Measurements from ENCODE around the gene ZIC5. TPM values are rescaled to one million over a fixed set of nuclear protein-coding genes. Genes with fewer than 3 reads are reported as not detected.

Gene ZIC5
- total and polyA plus RNA-seq, 2 of the 13 experiments (the other 11 are each of a cell fraction or from before 2014, with no cell fraction given), result 0.02 to 0.07 TPM

DNA sequence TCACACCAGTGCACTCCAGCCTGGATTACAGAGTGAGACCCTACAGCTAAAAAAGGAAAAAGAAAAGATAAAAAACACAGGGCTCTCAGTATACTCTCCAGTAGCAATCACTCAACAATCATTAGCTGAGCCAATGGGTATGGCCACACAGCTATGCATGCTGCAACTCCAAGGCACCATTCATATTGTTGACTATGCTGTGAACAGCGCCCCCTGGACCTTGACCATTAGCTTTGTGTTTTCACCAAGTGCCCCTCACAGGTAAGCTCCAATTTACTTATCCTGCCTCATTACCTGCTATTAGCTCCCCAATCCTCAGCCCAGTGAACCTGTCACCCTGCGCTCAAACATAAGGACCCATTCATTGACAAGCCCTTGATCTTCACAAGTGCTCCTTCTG lies 35.8 kb downstream of the ZIC5 start (continued):
- TF ChIP-seq, protein P1, sequence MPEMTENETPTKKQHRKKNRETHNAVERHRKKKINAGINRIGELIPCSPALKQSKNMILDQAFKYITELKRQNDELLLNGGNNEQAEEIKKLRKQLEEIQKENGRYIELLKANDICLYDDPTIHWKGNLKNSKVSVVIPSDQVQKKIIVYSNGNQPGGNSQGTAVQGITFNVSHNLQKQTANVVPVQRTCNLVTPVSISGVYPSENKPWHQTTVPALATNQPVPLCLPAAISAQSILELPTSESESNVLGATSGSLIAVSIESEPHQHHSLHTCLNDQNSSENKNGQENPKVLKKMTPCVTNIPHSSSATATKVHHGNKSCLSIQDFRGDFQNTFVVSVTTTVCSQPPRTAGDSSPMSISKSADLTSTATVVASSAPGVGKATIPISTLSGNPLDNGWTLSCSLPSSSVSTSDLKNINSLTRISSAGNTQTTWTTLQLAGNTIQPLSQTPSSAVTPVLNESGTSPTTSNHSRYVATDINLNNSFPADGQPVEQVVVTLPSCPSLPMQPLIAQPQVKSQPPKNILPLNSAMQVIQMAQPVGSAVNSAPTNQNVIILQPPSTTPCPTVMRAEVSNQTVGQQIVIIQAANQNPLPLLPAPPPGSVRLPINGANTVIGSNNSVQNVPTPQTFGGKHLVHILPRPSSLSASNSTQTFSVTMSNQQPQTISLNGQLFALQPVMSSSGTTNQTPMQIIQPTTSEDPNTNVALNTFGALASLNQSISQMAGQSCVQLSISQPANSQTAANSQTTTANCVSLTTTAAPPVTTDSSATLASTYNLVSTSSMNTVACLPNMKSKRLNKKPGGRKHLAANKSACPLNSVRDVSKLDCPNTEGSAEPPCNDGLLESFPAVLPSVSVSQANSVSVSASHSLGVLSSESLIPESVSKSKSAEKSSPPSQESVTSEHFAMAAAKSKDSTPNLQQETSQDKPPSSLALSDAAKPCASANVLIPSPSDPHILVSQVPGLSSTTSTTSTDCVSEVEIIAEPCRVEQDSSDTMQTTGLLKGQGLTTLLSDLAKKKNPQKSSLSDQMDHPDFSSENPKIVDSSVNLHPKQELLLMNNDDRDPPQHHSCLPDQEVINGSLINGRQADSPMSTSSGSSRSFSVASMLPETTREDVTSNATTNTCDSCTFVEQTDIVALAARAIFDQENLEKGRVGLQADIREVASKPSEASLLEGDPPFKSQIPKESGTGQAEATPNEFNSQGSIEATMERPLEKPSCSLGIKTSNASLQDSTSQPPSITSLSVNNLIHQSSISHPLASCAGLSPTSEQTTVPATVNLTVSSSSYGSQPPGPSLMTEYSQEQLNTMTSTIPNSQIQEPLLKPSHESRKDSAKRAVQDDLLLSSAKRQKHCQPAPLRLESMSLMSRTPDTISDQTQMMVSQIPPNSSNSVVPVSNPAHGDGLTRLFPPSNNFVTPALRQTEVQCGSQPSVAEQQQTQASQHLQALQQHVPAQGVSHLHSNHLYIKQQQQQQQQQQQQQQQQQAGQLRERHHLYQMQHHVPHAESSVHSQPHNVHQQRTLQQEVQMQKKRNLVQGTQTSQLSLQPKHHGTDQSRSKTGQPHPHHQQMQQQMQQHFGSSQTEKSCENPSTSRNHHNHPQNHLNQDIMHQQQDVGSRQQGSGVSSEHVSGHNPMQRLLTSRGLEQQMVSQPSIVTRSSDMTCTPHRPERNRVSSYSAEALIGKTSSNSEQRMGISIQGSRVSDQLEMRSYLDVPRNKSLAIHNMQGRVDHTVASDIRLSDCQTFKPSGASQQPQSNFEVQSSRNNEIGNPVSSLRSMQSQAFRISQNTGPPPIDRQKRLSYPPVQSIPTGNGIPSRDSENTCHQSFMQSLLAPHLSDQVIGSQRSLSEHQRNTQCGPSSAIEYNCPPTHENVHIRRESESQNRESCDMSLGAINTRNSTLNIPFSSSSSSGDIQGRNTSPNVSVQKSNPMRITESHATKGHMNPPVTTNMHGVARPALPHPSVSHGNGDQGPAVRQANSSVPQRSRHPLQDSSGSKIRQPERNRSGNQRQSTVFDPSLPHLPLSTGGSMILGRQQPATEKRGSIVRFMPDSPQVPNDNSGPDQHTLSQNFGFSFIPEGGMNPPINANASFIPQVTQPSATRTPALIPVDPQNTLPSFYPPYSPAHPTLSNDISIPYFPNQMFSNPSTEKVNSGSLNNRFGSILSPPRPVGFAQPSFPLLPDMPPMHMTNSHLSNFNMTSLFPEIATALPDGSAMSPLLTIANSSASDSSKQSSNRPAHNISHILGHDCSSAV (CRISPR knock-in tag; IDR thresholded peaks at IDR 0.05; ENCODE audit: borderline replicate concordance), result no peak

DNA sequence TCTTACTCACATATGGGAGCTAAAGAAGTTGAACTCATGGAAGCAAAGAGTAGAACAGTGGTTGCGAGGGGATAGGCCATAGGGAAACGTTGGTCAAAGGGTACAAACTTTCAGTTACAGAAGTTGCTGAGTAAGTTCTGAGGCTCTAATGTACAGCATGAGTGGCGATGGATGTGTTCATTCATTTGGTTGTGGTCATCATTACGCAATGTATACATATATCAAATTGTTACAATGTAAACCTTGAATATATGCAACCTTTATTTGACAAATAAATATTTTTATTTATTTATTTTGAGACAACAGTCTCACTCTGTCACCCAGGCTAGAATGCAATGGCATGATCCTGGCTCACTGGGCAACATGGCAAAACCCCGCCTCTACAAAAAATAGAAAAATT lies 38.7 kb downstream of the ZIC5 start:
- H3K4me3 ChIP-seq (replicated peaks in 1 of 3; ENCODE audit: insufficient read depth in 1 of 3, low read depth in 2 of 3, low read length in 3 of 3), result no peak overlapping the region
- H3K9me3 ChIP-seq (ENCODE audit: low read length), result no peaks in the 10 kb centered on the region
- peaks cover 2 to 4% of the 10 kb centered on the region in 2 experiments; a peak in 3 of 5 replicates for H3K27me3 ChIP-seq (ENCODE audit: control insufficient read depth in 1 of 2, insufficient read depth in 2 of 2, low read length in 2 of 2)
- ATAC-seq, result no peak
- DNase-seq (ENCODE audit: low spot score), result no peak
- no peaks in the 10 kb centered on the region for H4K20me1 ChIP-seq (ENCODE audit: insufficient read depth, low read length)
- peak; percentile 67 for TF ChIP-seq CEBPB (IDR thresholded peaks at IDR 0.05; ENCODE audit: borderline replicate concordance, low read depth, low read length)
- TF ChIP-seq, protein P2, sequence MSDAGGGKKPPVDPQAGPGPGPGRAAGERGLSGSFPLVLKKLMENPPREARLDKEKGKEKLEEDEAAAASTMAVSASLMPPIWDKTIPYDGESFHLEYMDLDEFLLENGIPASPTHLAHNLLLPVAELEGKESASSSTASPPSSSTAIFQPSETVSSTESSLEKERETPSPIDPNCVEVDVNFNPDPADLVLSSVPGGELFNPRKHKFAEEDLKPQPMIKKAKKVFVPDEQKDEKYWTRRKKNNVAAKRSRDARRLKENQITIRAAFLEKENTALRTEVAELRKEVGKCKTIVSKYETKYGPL (CRISPR knock-in tag; IDR thresholded peaks at IDR 0.05), result no peak
- H3K36me3 ChIP-seq (replicated peaks in 1 of 2; ENCODE audit: control insufficient read depth in 1 of 2, insufficient read depth in 2 of 2, low read length in 2 of 2), result no peaks in the 10 kb centered on the region
- CTCF ChIA-PET (ENCODE audit: low intra/inter-chr PET ratio, low total read pairs), result no interaction called here
- peaks cover 16% of the 10 kb centered on the region; the same call in 1 of the 2 replicates for H3K4me1 ChIP-seq (ENCODE audit: insufficient read depth, low read length)
- POLR2A ChIA-PET, result no interaction called here
- H3K27ac ChIP-seq (ENCODE audit: extremely low read length, insufficient read depth, low read length), result no peak overlapping the region
- in situ Hi-C loops (cut with HindIII; ENCODE audit: extremely low pct_ligation_motif_present, low pct_unique_long_range_greater_than_20kb), result no loop called here
- H3K4me2 ChIP-seq (ENCODE audit: low read depth, low read length), result no peak overlapping the region
- 53% methylated on average over 5 of the region's 5 CpGs for WGBS (ENCODE audit: low lambda C conversion rate)
- no peaks in the 10 kb centered on the region for H3K79me2 ChIP-seq (ENCODE audit: insufficient read depth, low read length)
- no peak for FAIRE-seq
- no TSS peak for BruUV-seq (replicated peaks)
- intact Hi-C loops (cut with micrococcal nuclease; ENCODE audit: unreplicated experiment), result no loop called here
- H3K9ac ChIP-seq (ENCODE audit: insufficient read depth, low read depth, low read length), result no peak overlapping the region
- H2AFZ ChIP-seq (ENCODE audit: low read length), result no peak overlapping the region
